Natural killer cell treated with Interleukin-12 subunit alpha and Interleukin-12 subunit beta and Interleukin-15 and Interleukin-18, amount 100 ng/mL, for 72 hours (primary cell): ENCODE data around the gene C6orf132. TPM values are rescaled to one million over a fixed set of nuclear protein-coding genes. Genes with fewer than 3 reads are reported as not detected.
A peak's percentile ranks its signal among the peaks of the same experiment; 100 is the strongest.
"Not testable (repeated sequence)": the region's sequence is repeated elsewhere in the genome, so short reads cannot be mapped to it uniquely, and the experiment has no call there.

Source experiments
- ATAC-seq, 2 donors: fragments of 150-1000 bp; cut with Tn5 transposase in 1 of 2; sonication (Bioruptor Pico), chemical (Tn5 transposase) in 1 of 2; 2 replicates each; pipeline ENCODE4 v1.10.0; 2021
- DNase-seq: peaks from one replicate; pipeline ENCODE4 v3.0.0; 2022; ENCODE audit warnings: low spot score
- H3K27ac Mint-ChIP-seq, 2 donors: 1 replicate in 1 of 2; 2 replicates in 1 of 2; pipeline ENCODE4 v1.8.0; 2022; ENCODE audit warnings: mixed read lengths in 2 of 2, mild to moderate bottlenecking in 1 of 2, moderate library complexity in 1 of 2
- H3K27me3 Mint-ChIP-seq, 2 donors: 1 replicate in 1 of 2; 2 replicates in 1 of 2; pipeline ENCODE4 v1.8.0; 2022; ENCODE audit warnings: mixed read lengths in 2 of 2
- H3K36me3 Mint-ChIP-seq: one replicate; pipeline ENCODE4 v1.8.0; 2022; ENCODE audit warnings: mixed read lengths
- H3K4me1 Mint-ChIP-seq, 2 donors: 1 replicate in 1 of 2; 2 replicates in 1 of 2; pipeline ENCODE4 v1.8.0; 2022; ENCODE audit warnings: low read depth in 2 of 2, mixed read lengths in 2 of 2, mild to moderate bottlenecking in 1 of 2
- H3K4me3 Mint-ChIP-seq: one replicate; pipeline ENCODE4 v1.8.0; 2022; ENCODE audit warnings: mixed read lengths
- H3K9me3 Mint-ChIP-seq: 2 replicates; pipeline ENCODE4 v1.8.0; 2022; ENCODE audit warnings: mixed read lengths
- total RNA-seq, 2 donors: library from RNA; stranded (reverse); gene quantifications; one replicate each; pipeline ENCODE4 v1.2.3, GENCODE V29; 2022

C6orf132 gene
- total RNA-seq, 2 donors from 2014 or later: 0.17 to 0.42 TPM

DNA sequence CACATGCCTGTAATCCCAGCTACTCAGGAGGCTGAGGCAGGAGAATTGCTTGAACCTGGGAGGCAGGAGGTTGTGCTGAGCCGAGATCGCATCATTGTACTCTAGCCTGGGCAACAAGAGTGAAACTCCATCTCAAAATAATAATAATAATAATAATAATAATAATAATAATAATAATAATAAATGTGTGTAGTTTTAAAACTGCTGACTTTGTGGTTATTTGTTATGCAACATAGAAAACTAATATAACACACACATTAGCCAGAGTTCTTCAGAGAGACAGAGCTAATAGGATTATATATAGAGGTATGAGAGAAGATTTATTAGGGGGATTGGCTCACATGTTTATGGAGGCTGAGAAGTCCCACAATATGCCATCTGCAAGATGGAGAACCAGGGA, 27.4 kb upstream of the C6orf132 start:
- H3K36me3 Mint-ChIP-seq, ATAC-seq: not testable (repeated sequence)

GRCh38 chr6:42168650-42169049, 26.2 kb upstream of the C6orf132 start:
- no peak overlapping the region for H3K27ac Mint-ChIP-seq
- no peaks in the 10 kb centered on the region for H3K36me3 Mint-ChIP-seq
- H3K4me3 Mint-ChIP-seq: no peak overlapping the region
- no peak for ATAC-seq
- no peak for DNase-seq
- peaks cover 5 to 7% of the 10 kb centered on the region in 2 donors for H3K4me1 Mint-ChIP-seq
- no peaks in the 10 kb centered on the region for H3K9me3 Mint-ChIP-seq
- no peaks in the 10 kb centered on the region for H3K27me3 Mint-ChIP-seq

More for the DNA sequence above, 27.4 kb upstream of the C6orf132 start:
- not testable (repeated sequence) for H3K4me1 Mint-ChIP-seq, DNase-seq, H3K9me3 Mint-ChIP-seq, H3K4me3 Mint-ChIP-seq, H3K27me3 Mint-ChIP-seq, H3K27ac Mint-ChIP-seq

GRCh38 chr6:42166444-42167141, 24.2 kb upstream of the C6orf132 start:
- ATAC-seq: peak; percentile 77 to 81
- no peaks in the 10 kb centered on the region for H3K36me3 Mint-ChIP-seq
- H3K4me1 Mint-ChIP-seq: peaks cover 5 to 7% of the 10 kb centered on the region in 2 donors
- peak; percentile 77 for DNase-seq
- H3K27ac Mint-ChIP-seq: peak overlapping the region in 1 of 2 donors; percentile 28
- H3K9me3 Mint-ChIP-seq: no peaks in the 10 kb centered on the region
- peaks cover 3% of the 10 kb centered on the region in 2 donors for H3K27me3 Mint-ChIP-seq
- no peak overlapping the region for H3K4me3 Mint-ChIP-seq

DNA sequence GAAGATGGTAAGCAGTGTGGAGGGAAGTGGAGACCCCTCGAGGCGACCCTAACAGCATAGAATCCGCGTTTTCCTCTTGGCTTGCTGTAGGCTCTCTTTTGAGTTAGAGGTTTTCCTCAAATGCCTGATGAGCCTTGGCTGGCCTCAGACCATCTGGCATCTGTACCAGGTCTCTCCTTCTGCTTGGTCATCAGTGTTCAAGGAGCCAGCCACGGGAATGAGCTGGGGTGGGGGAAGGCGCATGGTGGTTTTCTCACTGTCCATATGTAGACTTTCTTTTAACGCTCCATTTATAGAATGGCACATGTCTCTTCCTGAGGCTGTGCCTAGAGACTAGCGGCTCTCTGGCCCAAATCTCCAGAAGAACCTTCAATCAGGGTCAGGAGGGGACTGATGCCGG, 22.6 kb upstream of the C6orf132 start:
- peaks cover 5 to 7% of the 10 kb centered on the region in 2 donors for H3K4me1 Mint-ChIP-seq
- no peak overlapping the region for H3K27ac Mint-ChIP-seq
- ATAC-seq (no peak), DNase-seq (no peak)
- no peak overlapping the region for H3K4me3 Mint-ChIP-seq
- peaks cover 13 to 16% of the 10 kb centered on the region in 2 donors for H3K27me3 Mint-ChIP-seq
- no peaks in the 10 kb centered on the region for H3K9me3 Mint-ChIP-seq
- no peaks in the 10 kb centered on the region for H3K36me3 Mint-ChIP-seq

DNA sequence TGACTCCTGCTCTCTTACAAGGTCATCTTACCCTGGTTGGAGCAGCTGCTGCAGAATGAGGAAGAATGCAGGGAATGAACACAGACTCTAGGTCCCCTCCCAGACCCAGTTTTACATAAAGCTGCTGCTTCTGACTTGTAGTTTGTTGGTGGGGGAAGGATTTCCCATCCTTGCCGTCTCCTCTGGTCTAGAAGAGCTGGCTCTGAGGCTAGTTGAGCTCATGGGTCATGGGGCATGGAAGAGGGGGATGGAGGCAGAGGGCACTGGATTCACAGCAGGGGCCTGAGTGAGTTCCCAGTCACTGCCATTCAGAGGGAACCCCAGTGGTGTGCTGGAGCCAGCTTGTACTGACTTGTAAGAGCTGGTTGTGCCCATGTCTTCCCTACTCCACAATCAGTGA, 21.6 kb upstream of the C6orf132 start:
- H3K36me3 Mint-ChIP-seq: no peaks in the 10 kb centered on the region
- no peak overlapping the region for H3K27ac Mint-ChIP-seq
- H3K4me1 Mint-ChIP-seq: peaks cover 5 to 7% of the 10 kb centered on the region in 2 donors
- ATAC-seq (no peak), DNase-seq (no peak)
- H3K4me3 Mint-ChIP-seq: no peak overlapping the region
- peaks cover 13 to 16% of the 10 kb centered on the region in 2 donors for H3K27me3 Mint-ChIP-seq
- H3K9me3 Mint-ChIP-seq: no peaks in the 10 kb centered on the region

- H3K4me1 Mint-ChIP-seq: peaks cover 5 to 7% of the 10 kb centered on the region in 2 donors
- H3K27ac Mint-ChIP-seq: no peak overlapping the region
- no peaks in the 10 kb centered on the region for H3K9me3 Mint-ChIP-seq
- peaks cover 13 to 16% of the 10 kb centered on the region in 2 donors for H3K27me3 Mint-ChIP-seq
- no peaks in the 10 kb centered on the region for H3K36me3 Mint-ChIP-seq
- DNase-seq (no peak), ATAC-seq (peak in 1 of 2 donors; percentile 8)
- H3K4me3 Mint-ChIP-seq: no peak overlapping the region
Measured at GRCh38 chr6:42162812-42163211, 20.4 kb upstream of the C6orf132 start.

DNA sequence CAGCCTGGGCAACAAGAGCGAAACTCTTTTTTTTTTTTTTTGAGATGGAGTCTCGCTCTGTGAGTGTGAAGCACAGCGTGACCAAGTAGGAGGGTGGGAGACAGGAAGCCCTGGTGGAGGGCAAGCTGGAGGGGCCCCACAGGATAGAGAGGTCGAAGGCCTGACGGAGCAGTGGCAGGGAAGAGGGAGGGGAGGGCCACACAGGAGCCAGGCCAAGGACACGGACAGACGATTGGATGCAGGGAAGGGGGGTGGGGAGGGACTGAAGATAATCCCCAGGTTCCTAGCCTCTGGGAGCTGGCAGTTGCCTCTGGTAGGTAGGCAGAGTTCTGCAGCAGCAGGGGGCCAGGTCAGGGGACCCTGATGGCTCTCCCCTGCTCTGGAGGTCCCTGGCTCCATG, 20.0 kb upstream of the C6orf132 start:
- ATAC-seq: peak in 1 of 2 donors; percentile 15
- no peak for DNase-seq
- H3K4me1 Mint-ChIP-seq: peaks cover 5 to 7% of the 10 kb centered on the region in 2 donors
- no peak overlapping the region for H3K27ac Mint-ChIP-seq
- H3K27me3 Mint-ChIP-seq: peaks cover 13 to 16% of the 10 kb centered on the region in 2 donors
- no peaks in the 10 kb centered on the region for H3K36me3 Mint-ChIP-seq
- no peaks in the 10 kb centered on the region for H3K9me3 Mint-ChIP-seq
- no peak overlapping the region for H3K4me3 Mint-ChIP-seq

- DNase-seq (no peak), ATAC-seq (no peak)
- Mint-ChIP-seq H3K27me3 (peaks cover 13 to 16% of the 10 kb centered on the region in 2 donors), H3K9me3 (no peaks in the 10 kb centered on the region), H3K4me1 (no peaks in the 10 kb centered on the region), H3K4me3 (no peak overlapping the region), H3K27ac (no peak overlapping the region), H3K36me3 (no peaks in the 10 kb centered on the region)
Measured at GRCh38 chr6:42159431-42160024, 17.1 kb upstream of the C6orf132 start.

GRCh38 chr6:42158631-42159030, 16.2 kb upstream of the C6orf132 start:
- H3K27ac Mint-ChIP-seq: no peak overlapping the region
- no peaks in the 10 kb centered on the region for H3K9me3 Mint-ChIP-seq
- H3K4me1 Mint-ChIP-seq: no peaks in the 10 kb centered on the region
- no peak overlapping the region for H3K4me3 Mint-ChIP-seq
- H3K27me3 Mint-ChIP-seq: peaks cover 13 to 16% of the 10 kb centered on the region in 2 donors
- no peak for ATAC-seq
- H3K36me3 Mint-ChIP-seq: no peaks in the 10 kb centered on the region
- DNase-seq: no peak

- no peak for ATAC-seq
- Mint-ChIP-seq H3K4me1 (no peaks in the 10 kb centered on the region), H3K4me3 (no peak overlapping the region), H3K27me3 (peaks cover 13 to 16% of the 10 kb centered on the region in 2 donors), H3K27ac (no peak overlapping the region), H3K9me3 (no peaks in the 10 kb centered on the region), H3K36me3 (no peaks in the 10 kb centered on the region)
- DNase-seq: no peak
Measured at GRCh38 chr6:42158011-42158410, 15.6 kb upstream of the C6orf132 start.

GRCh38 chr6:42156638-42157037, 14.2 kb upstream of the C6orf132 start:
- H3K27me3 Mint-ChIP-seq: peaks cover 13 to 22% of the 10 kb centered on the region in 2 donors
- H3K27ac Mint-ChIP-seq: no peak overlapping the region
- DNase-seq: no peak
- H3K4me3 Mint-ChIP-seq: no peak overlapping the region
- H3K36me3 Mint-ChIP-seq: no peaks in the 10 kb centered on the region
- no peaks in the 10 kb centered on the region for H3K9me3 Mint-ChIP-seq
- no peak for ATAC-seq
- H3K4me1 Mint-ChIP-seq: no peaks in the 10 kb centered on the region

- no peak overlapping the region for H3K27ac Mint-ChIP-seq
- DNase-seq: no peak
- H3K36me3 Mint-ChIP-seq: no peaks in the 10 kb centered on the region
- no peaks in the 10 kb centered on the region for H3K4me1 Mint-ChIP-seq
- H3K4me3 Mint-ChIP-seq: no peak overlapping the region
- H3K9me3 Mint-ChIP-seq: no peaks in the 10 kb centered on the region
- peaks cover 3 to 10% of the 10 kb centered on the region in 2 donors for H3K27me3 Mint-ChIP-seq
- ATAC-seq: no peak
Measured at GRCh38 chr6:42155293-42155692, 12.9 kb upstream of the C6orf132 start.

GRCh38 chr6:42154461-42155209, 12.2 kb upstream of the C6orf132 start:
- no peak for ATAC-seq

DNA sequence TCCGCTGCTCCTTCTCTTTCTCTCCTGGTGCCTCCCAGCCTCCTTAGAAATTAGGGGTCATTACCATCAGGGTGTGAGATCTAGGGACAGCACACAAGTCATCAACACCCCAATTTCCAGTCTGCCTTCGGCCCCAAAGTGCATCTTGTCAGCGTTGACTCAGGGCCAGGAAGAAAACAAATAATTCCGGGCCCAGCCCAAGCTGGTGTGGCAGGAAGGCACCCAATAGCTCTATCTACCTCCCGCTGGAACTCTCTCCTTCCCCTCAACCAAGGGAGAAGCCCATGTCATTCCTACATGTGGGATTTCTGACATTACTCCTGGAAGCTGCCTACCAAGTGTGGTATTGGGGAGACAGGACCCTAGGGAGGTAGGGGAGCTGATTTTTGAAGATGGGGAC, 11.5 kb upstream of the C6orf132 start:
- Mint-ChIP-seq H3K27ac (no peak overlapping the region), H3K27me3 (peaks cover 5 to 9% of the 10 kb centered on the region in 2 donors), H3K4me1 (no peaks in the 10 kb centered on the region), H3K36me3 (no peaks in the 10 kb centered on the region), H3K4me3 (no peak overlapping the region), H3K9me3 (no peaks in the 10 kb centered on the region)
- no peak for DNase-seq
- ATAC-seq: no peak

More at GRCh38 chr6:42154461-42155209, 12.2 kb upstream of the C6orf132 start:
- DNase-seq: no peak
- Mint-ChIP-seq H3K36me3 (no peaks in the 10 kb centered on the region), H3K27me3 (peaks cover 2 to 9% of the 10 kb centered on the region in 2 donors), H3K4me3 (no peak overlapping the region), H3K27ac (no peak overlapping the region), H3K9me3 (no peaks in the 10 kb centered on the region), H3K4me1 (no peaks in the 10 kb centered on the region)
